Endothelial cell (in vitro differentiated cells): Measurements from ENCODE around the gene MCM3. TPM values are rescaled to one million over a fixed set of nuclear protein-coding genes. Genes with fewer than 3 reads are reported as not detected.

Source experiments
- DNase-seq: peaks from one replicate; pipeline ENCODE4 v3.0.0; 2021; ENCODE audit warnings: low spot score
- H3K27ac Mint-ChIP-seq: one replicate; pipeline ENCODE4 v1.8.0; 2021; ENCODE audit warnings: mixed read lengths, inconsistent platforms; ENCODE audit not compliant: unreplicated experiment
- H3K27me3 Mint-ChIP-seq: one replicate; pipeline ENCODE4 v1.8.0; 2021; ENCODE audit warnings: mild to moderate bottlenecking, moderate library complexity, mixed read lengths, inconsistent platforms; ENCODE audit not compliant: unreplicated experiment
- H3K36me3 Mint-ChIP-seq: one replicate; pipeline ENCODE4 v1.8.0; 2021; ENCODE audit warnings: mild to moderate bottlenecking, low read depth, mixed read lengths, inconsistent platforms; ENCODE audit not compliant: unreplicated experiment
- H3K4me1 Mint-ChIP-seq: one replicate; pipeline ENCODE4 v1.8.0; 2021; ENCODE audit warnings: mild to moderate bottlenecking, mixed read lengths, inconsistent platforms; ENCODE audit not compliant: unreplicated experiment
- H3K4me3 Mint-ChIP-seq: one replicate; pipeline ENCODE4 v1.8.0; 2021; ENCODE audit warnings: mild to moderate bottlenecking, mixed read lengths, inconsistent platforms; ENCODE audit not compliant: unreplicated experiment
- H3K9me3 Mint-ChIP-seq: one replicate; pipeline ENCODE4 v1.8.0; 2021; ENCODE audit warnings: mixed read lengths, inconsistent platforms; ENCODE audit not compliant: unreplicated experiment
- CTCF ChIP-seq: fragments of 200-600 bp; sonication (generic); IDR thresholded peaks from one replicate; pipeline ENCODE4 v1.5.0; 2021; ENCODE audit warnings: antibody characterized with exemption; ENCODE audit not compliant: unreplicated experiment
- total RNA-seq: library from RNA; stranded (reverse); fragmentation: NEBNext Ultra II Directional; extraction: Animal tissue kit (Norgen Biotek cat#: 25700); gene quantifications from one replicate; pipeline ENCODE4 v1.2.1, GENCODE V29; 2021; ENCODE audit not compliant: unreplicated experiment

The MCM3 gene
- total RNA-seq, 1 donor from 2014 or later = 50.0 TPM

DNA sequence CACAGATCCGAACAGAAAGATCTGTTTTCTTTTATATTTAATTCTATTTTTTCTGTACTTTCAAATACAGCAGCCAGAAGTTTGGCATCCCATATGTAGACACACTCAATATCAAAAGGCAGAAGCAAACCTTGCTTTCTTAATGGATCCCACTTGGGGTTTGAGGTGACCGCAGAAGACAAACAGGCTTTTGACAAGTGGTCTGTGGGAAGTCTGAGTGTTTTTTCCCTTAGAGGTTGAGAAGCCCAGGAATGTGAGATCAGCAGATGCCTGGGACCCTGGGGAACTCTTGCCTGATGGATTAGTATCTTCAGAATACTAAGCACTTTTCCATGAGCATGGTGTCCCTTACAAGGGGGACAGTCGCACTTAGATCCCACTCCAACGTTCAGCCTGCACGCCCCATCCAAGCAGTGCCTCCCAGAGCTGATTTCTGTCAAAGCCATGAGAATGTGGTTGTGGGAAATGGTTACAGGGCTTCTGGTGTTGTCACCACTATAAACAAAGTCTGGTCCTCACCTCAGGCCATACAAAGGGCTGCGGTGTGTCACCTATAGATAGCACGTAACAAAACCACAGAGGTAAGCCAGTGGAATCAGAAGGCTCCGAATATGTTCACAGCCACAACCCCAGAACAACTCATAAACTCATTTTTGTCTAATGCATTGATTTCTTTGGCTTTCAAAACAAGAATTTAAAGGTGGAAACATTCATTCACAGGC is 53.0 kb downstream of the MCM3 start:
- Mint-ChIP-seq H3K4me3 (no peak overlapping the region), H3K36me3 (no peaks in the 10 kb centered on the region), H3K27ac (no peak overlapping the region), H3K9me3 (no peaks in the 10 kb centered on the region), H3K4me1 (peaks cover 5% of the 10 kb centered on the region), H3K27me3 (no peaks in the 10 kb centered on the region)
- no peak for DNase-seq
- no peak for TF ChIP-seq CTCF

GRCh38 chr6:52230685-52231084 is 53.9 kb downstream of the MCM3 start:
- no peak for TF ChIP-seq CTCF
- Mint-ChIP-seq H3K9me3 (no peaks in the 10 kb centered on the region), H3K27ac (no peak overlapping the region), H3K4me1 (peaks cover 5% of the 10 kb centered on the region), H3K4me3 (no peak overlapping the region), H3K36me3 (no peaks in the 10 kb centered on the region), H3K27me3 (no peaks in the 10 kb centered on the region)
- DNase-seq = no peak

GRCh38 chr6:52227495-52227894 is 57.0 kb downstream of the MCM3 start:
- Mint-ChIP-seq H3K27ac (no peak overlapping the region), H3K4me1 (peaks cover 5% of the 10 kb centered on the region), H3K27me3 (peaks cover 2% of the 10 kb centered on the region), H3K36me3 (no peaks in the 10 kb centered on the region), H3K4me3 (no peak overlapping the region), H3K9me3 (no peaks in the 10 kb centered on the region)
- no peak for TF ChIP-seq CTCF
- no peak for DNase-seq

DNA sequence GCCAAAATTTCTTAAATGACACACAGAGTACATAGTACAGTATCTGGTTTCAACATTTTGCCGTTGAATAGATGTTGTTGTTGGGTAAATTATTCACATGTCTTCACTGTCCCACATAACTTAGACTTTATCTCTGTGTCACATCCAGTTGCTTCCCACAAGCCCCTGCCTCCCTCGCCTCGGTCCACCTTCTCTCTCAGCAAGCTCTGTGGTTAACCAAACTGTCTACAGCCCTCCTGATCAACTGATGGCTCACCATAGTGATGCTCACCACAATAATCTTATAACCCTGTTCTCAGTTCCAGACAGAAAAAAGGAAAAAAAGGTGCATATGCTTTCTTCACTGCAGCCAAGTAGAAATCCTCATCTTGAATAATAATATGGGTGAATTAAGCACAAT is 63.2 kb downstream of the MCM3 start:
- Mint-ChIP-seq H3K36me3 (no peaks in the 10 kb centered on the region), H3K27ac (no peak overlapping the region), H3K4me3 (no peak overlapping the region), H3K9me3 (no peaks in the 10 kb centered on the region), H3K4me1 (no peaks in the 10 kb centered on the region), H3K27me3 (peaks cover 4% of the 10 kb centered on the region)
- no peak for TF ChIP-seq CTCF
- DNase-seq = no peak

GRCh38 chr6:52217761-52218160 is 66.8 kb downstream of the MCM3 start:
- H3K27me3 Mint-ChIP-seq = peaks cover 3% of the 10 kb centered on the region
- no peaks in the 10 kb centered on the region for H3K4me1 Mint-ChIP-seq
- H3K27ac Mint-ChIP-seq = no peak overlapping the region
- no peak for DNase-seq
- H3K4me3 Mint-ChIP-seq = no peak overlapping the region
- TF ChIP-seq CTCF = no peak
- no peaks in the 10 kb centered on the region for H3K9me3 Mint-ChIP-seq
- no peaks in the 10 kb centered on the region for H3K36me3 Mint-ChIP-seq
